ENCODE results near the gene RAB41. TPM values are rescaled to one million over a fixed set of nuclear protein-coding genes. Genes with fewer than 3 reads are reported as not detected.
"Not testable (repeated sequence)": the region's sequence is repeated elsewhere in the genome, so short reads cannot be mapped to it uniquely, and the experiment has no call there.

The RAB41 gene
- polyA plus RNA-seq, 4 donors, result 0.81 to 1.2 (median 0.94) TPM

- peak; percentile 53 to 67 (median 60) for DNase-seq (ENCODE audit: low read depth in 4 of 4, low spot score in 3 of 4)
These were observed 8.1 kb downstream of the RAB41 start, which contains the start of the genes KIF4A and PDZD11 for GRCh38 chrX:70289793-70290770. Gene KIF4A, plus strand, starts transcription at chrX:70290104. Its CDS starts 355 bp downstream, at chrX:70290459. Gene PDZD11, minus strand, starts transcription at chrX:70289927. Its CDS starts 586 bp downstream, at chrX:70289341.

- no peak for DNase-seq (ENCODE audit: low read depth in 4 of 4, low spot score in 3 of 4)
These were observed 10.8 kb downstream of the RAB41 start for GRCh38 chrX:70292788-70293187.

- no peak for DNase-seq (ENCODE audit: low read depth in 4 of 4, low spot score in 3 of 4)
These were observed 11.6 kb downstream of the RAB41 start for GRCh38 chrX:70293621-70294020.

GRCh38 chrX:70301716-70302115, 19.7 kb downstream of the RAB41 start:
- DNase-seq (ENCODE audit: low read depth in 4 of 4, low spot score in 3 of 4), result no peak

GRCh38 chrX:70313503-70313902, 31.5 kb downstream of the RAB41 start:
- DNase-seq (ENCODE audit: low read depth in 4 of 4, low spot score in 3 of 4), result no peak

GRCh38 chrX:70322784-70323183, 40.8 kb downstream of the RAB41 start:
- DNase-seq (ENCODE audit: low read depth in 4 of 4, low spot score in 3 of 4), result no peak

- DNase-seq (ENCODE audit: low read depth in 4 of 4, low spot score in 3 of 4), result not testable (repeated sequence)
These were observed 41.7 kb downstream of the RAB41 start for GRCh38 chrX:70323628-70324027.

GRCh38 chrX:70324326-70324725, 42.4 kb downstream of the RAB41 start:
- no peak for DNase-seq (ENCODE audit: low read depth in 4 of 4, low spot score in 3 of 4)

- no peak for DNase-seq (ENCODE audit: low read depth in 4 of 4, low spot score in 3 of 4)
These were observed 49.2 kb downstream of the RAB41 start for GRCh38 chrX:70331161-70331560.

- DNase-seq (ENCODE audit: low read depth in 4 of 4, low spot score in 3 of 4), result no peak
These were observed 50.6 kb downstream of the RAB41 start for GRCh38 chrX:70332600-70332999.

Other genes starting within 250 kb of the RAB41 start
- not detected for gene AWAT2, start 232.2 kb upstream of the RAB41 start, polyA plus RNA-seq (ENCODE audit: insufficient read length in 4 of 4)
- gene OTUD6A, start 219.7 kb upstream of the RAB41 start, polyA plus RNA-seq (ENCODE audit: insufficient read length in 4 of 4), result under 1 TPM in 1 of 4 donors, not detected in 3; 0.05 TPM
- gene IGBP1, start 148.7 kb upstream of the RAB41 start, polyA plus RNA-seq (ENCODE audit: insufficient read length in 4 of 4), result 100 to 1,000 TPM in 3 of 4 donors, 10 to 100 TPM in 1; 98.6 to 109 (median 104) TPM
- not detected for gene DGAT2L6, start 104.7 kb upstream of the RAB41 start, polyA plus RNA-seq (ENCODE audit: insufficient read length in 4 of 4)
- under 1 TPM in 1 of 4 donors, not detected in 3; 0.10 TPM for gene AWAT1, start 47.5 kb upstream of the RAB41 start, polyA plus RNA-seq (ENCODE audit: insufficient read length in 4 of 4)
- under 1 TPM in 3 of 4 donors, not detected in 1; 0.18 to 0.33 (median 0.21) TPM for gene P2RY4, start 22.0 kb upstream of the RAB41 start, polyA plus RNA-seq (ENCODE audit: insufficient read length in 4 of 4)
- under 1 TPM in 3 of 4 donors, not detected in 1; 0.54 to 0.80 (median 0.55) TPM for gene ARR3, start 13.8 kb upstream of the RAB41 start, polyA plus RNA-seq (ENCODE audit: insufficient read length in 4 of 4)
- 10 to 100 TPM; 57.5 to 60.3 (median 58.7) TPM for gene PDZD11, start 7.8 kb downstream of the RAB41 start, polyA plus RNA-seq (ENCODE audit: insufficient read length in 4 of 4)
- gene KIF4A, start 7.9 kb downstream of the RAB41 start, polyA plus RNA-seq (ENCODE audit: insufficient read length in 4 of 4), result 10 to 100 TPM; 16.1 to 17.9 (median 17.4) TPM
- gene GDPD2, start 141.1 kb downstream of the RAB41 start, polyA plus RNA-seq (ENCODE audit: insufficient read length in 4 of 4), result 1 to 10 TPM; 1.0 to 2.1 (median 1.5) TPM
- gene DLG3, start 162.7 kb downstream of the RAB41 start, polyA plus RNA-seq (ENCODE audit: insufficient read length in 4 of 4), result 10 to 100 TPM; 37.1 to 46.4 (median 44.5) TPM

Data from right renal pelvis (tissue), 4 donors.